Uterus (tissue), 2 donors: Measurements from ENCODE around the gene OCEL1.

Experiments
- POLR2A ChIP-seq, 2 donors: fragments of 450-650 bp; IDR thresholded peaks; one replicate each; pipeline ENCODE4 v1.6.1; 2016; ENCODE audit warnings: antibody characterized with exemption in 2 of 2, mild to moderate bottlenecking in 1 of 2, moderate library complexity in 1 of 2
- TF ChIP-seq, protein P1 (sequence below), 4 experiments: fragments of 200-600 bp in 2 of 4; fragments of 450-650 bp in 2 of 4; sonication (generic) in 2 of 4; IDR thresholded peaks; one replicate each; pipeline ENCODE4 v1.5.1; 2016 to 2019; ENCODE audit warnings: antibody characterized with exemption in 4 of 4, mild to moderate bottlenecking in 2 of 4, moderate library complexity in 1 of 4

- TF ChIP-seq, protein P1, sequence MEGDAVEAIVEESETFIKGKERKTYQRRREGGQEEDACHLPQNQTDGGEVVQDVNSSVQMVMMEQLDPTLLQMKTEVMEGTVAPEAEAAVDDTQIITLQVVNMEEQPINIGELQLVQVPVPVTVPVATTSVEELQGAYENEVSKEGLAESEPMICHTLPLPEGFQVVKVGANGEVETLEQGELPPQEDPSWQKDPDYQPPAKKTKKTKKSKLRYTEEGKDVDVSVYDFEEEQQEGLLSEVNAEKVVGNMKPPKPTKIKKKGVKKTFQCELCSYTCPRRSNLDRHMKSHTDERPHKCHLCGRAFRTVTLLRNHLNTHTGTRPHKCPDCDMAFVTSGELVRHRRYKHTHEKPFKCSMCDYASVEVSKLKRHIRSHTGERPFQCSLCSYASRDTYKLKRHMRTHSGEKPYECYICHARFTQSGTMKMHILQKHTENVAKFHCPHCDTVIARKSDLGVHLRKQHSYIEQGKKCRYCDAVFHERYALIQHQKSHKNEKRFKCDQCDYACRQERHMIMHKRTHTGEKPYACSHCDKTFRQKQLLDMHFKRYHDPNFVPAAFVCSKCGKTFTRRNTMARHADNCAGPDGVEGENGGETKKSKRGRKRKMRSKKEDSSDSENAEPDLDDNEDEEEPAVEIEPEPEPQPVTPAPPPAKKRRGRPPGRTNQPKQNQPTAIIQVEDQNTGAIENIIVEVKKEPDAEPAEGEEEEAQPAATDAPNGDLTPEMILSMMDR (IDR thresholded peaks at IDR 0.05), result no peak
- TF ChIP-seq POLR2A (IDR thresholded peaks at IDR 0.05), result no peak
Measured at GRCh38 chr19:17183271-17183761, 42.7 kb upstream of the OCEL1 start.
